Left forelimb (tissue), 1 donor: Measurements from ENCODE around the gene RAB6B.

ENCODE experiments used
- DNase-seq: peaks from one replicate; pipeline ENCODE4 v3.0.0-alpha.2; 2018; ENCODE audit warnings: low spot score

The RAB6B gene

GRCh38 chr3:133880886-133881455, 14.7 kb downstream of the RAB6B start:
- peak; percentile 31 for DNase-seq

- no peak for DNase-seq
These were observed 15.4 kb downstream of the RAB6B start for GRCh38 chr3:133880287-133880686.

GRCh38 chr3:133878518-133878917, 17.2 kb downstream of the RAB6B start:
- DNase-seq, result no peak

- DNase-seq, result no peak
These were observed 18.5 kb downstream of the RAB6B start for GRCh38 chr3:133877221-133877620.

- DNase-seq, result no peak
These were observed 20.8 kb downstream of the RAB6B start for GRCh38 chr3:133874761-133875438.

GRCh38 chr3:133874344-133874743, 21.3 kb downstream of the RAB6B start:
- DNase-seq, result no peak

GRCh38 chr3:133872781-133873180, 22.9 kb downstream of the RAB6B start:
- no peak for DNase-seq

- DNase-seq, result no peak
These were observed 23.5 kb downstream of the RAB6B start for GRCh38 chr3:133872161-133872560.

GRCh38 chr3:133871368-133872090, 24.2 kb downstream of the RAB6B start:
- no peak for DNase-seq

GRCh38 chr3:133870822-133871221, 24.9 kb downstream of the RAB6B start:
- no peak for DNase-seq

- no peak for DNase-seq
These were observed 26.1 kb downstream of the RAB6B start for GRCh38 chr3:133869586-133869985.

GRCh38 chr3:133868758-133869475, 26.8 kb downstream of the RAB6B start:
- DNase-seq, result no peak

- DNase-seq, result no peak
These were observed 27.5 kb downstream of the RAB6B start for GRCh38 chr3:133868186-133868585.

- DNase-seq, result no peak
These were observed 29.5 kb downstream of the RAB6B start for GRCh38 chr3:133866141-133866540.

- DNase-seq, result no peak
These were observed 30.4 kb downstream of the RAB6B start for GRCh38 chr3:133865136-133865855.

GRCh38 chr3:133864616-133865015, 31.1 kb downstream of the RAB6B start:
- no peak for DNase-seq

GRCh38 chr3:133863911-133864310, 31.8 kb downstream of the RAB6B start:
- DNase-seq, result no peak

- no peak for DNase-seq
These were observed 33.5 kb downstream of the RAB6B start for GRCh38 chr3:133862161-133862560.

- DNase-seq, result no peak
These were observed 35.2 kb downstream of the RAB6B start for GRCh38 chr3:133860519-133860918.

- no peak for DNase-seq
These were observed 36.1 kb downstream of the RAB6B start for GRCh38 chr3:133859381-133860234.

GRCh38 chr3:133857767-133858166, 37.9 kb downstream of the RAB6B start:
- no peak for DNase-seq
